Stimulated activated CD4-positive, alpha-beta T cell treated with anti-CD3 and anti-CD28 coated beads, Interleukin-1b, Interleukin-23, amount 100 ng/mL, for 4 hours (primary cell): ENCODE results near the gene ATAT1.

Experiments used
- DNase-seq, 2 donors: peaks; one replicate each; pipeline ENCODE4 v3.0.0-alpha.2; 2020; ENCODE audit warnings: low read depth in 2 of 2

The ATAT1 gene

GRCh38 chr6:30613251-30614043, 13.2 kb upstream of the ATAT1 start:
- DNase-seq = no peak

- no peak for DNase-seq
Observed at GRCh38 chr6:30614044-30614842, 12.4 kb upstream of the ATAT1 start.

GRCh38 chr6:30614843-30615218, 11.8 kb upstream of the ATAT1 start:
- DNase-seq = peak; percentile 45 to 77

- no peak for DNase-seq
Observed at GRCh38 chr6:30615219-30615957, 11.3 kb upstream of the ATAT1 start.

GRCh38 chr6:30615958-30616810, 10.5 kb upstream of the ATAT1 start:
- DNase-seq = no peak

- DNase-seq = peak; percentile 89 to 97
Observed at GRCh38 chr6:30616811-30617564, 9.7 kb upstream of the ATAT1 start, which contains the start of gene PPP1R10. Gene PPP1R10 (minus strand): TSS chr6:30617243. CDS start chr6:30609944, 7,299 bp downstream.

- peak; percentile 87 to 97 for DNase-seq
Observed at GRCh38 chr6:30617565-30618269, 9.0 kb upstream of the ATAT1 start, which contains the start of gene MRPS18B. Gene MRPS18B (plus strand): TSS chr6:30617840. CDS start chr6:30617866, 26 bp downstream.

GRCh38 chr6:30618270-30618797, 8.3 kb upstream of the ATAT1 start:
- DNase-seq = no peak

GRCh38 chr6:30619561-30619960, 7.1 kb upstream of the ATAT1 start:
- no peak for DNase-seq

- no peak for DNase-seq
Observed at GRCh38 chr6:30625511-30625910, 1.2 kb upstream of the ATAT1 start.

- no peak for DNase-seq
Observed at GRCh38 chr6:30635834-30636233, 9.2 kb downstream of the ATAT1 start.

GRCh38 chr6:30640481-30640880, 13.8 kb downstream of the ATAT1 start:
- DNase-seq = no peak

- DNase-seq = no peak
Observed at GRCh38 chr6:30641048-30641447, 14.4 kb downstream of the ATAT1 start.

GRCh38 chr6:30643656-30644055, 17.0 kb downstream of the ATAT1 start:
- no peak for DNase-seq

- DNase-seq = no peak
Observed at GRCh38 chr6:30644769-30645168, 18.1 kb downstream of the ATAT1 start.

GRCh38 chr6:30645989-30646388, 19.3 kb downstream of the ATAT1 start:
- no peak for DNase-seq

- peak; percentile 87 to 90 for DNase-seq
Observed at GRCh38 chr6:30646450-30647241, 20.0 kb downstream of the ATAT1 start, which contains the start of gene C6orf136. Gene C6orf136 (plus strand): TSS chr6:30647133. CDS start chr6:30647232, 99 bp downstream.
